Stimulated activated CD4-positive, alpha-beta T cell treated with anti-CD3 and anti-CD28 coated beads, Interleukin-4, amount 100 ng/mL, for 1 hour (primary cell): ENCODE data around the gene CACNA1F.

Experiments
- DNase-seq: peaks from one replicate; pipeline ENCODE4 v3.0.0-alpha.2; 2020

CACNA1F gene

GRCh38 chrX:49226946-49227345, 6.2 kb downstream of the CACNA1F start:
- DNase-seq = no peak

GRCh38 chrX:49225858-49226257, 7.3 kb downstream of the CACNA1F start:
- no peak for DNase-seq

GRCh38 chrX:49221868-49222267, 11.3 kb downstream of the CACNA1F start:
- no peak for DNase-seq

GRCh38 chrX:49220100-49220499, 13.0 kb downstream of the CACNA1F start:
- DNase-seq = no peak

GRCh38 chrX:49214996-49215526, 18.1 kb downstream of the CACNA1F start:
- no peak for DNase-seq

- no peak for DNase-seq
Observed at GRCh38 chrX:49214416-49214815, 18.7 kb downstream of the CACNA1F start.

- no peak for DNase-seq
Observed at GRCh38 chrX:49212861-49213260, 20.3 kb downstream of the CACNA1F start.

GRCh38 chrX:49212209-49212608, 20.9 kb downstream of the CACNA1F start:
- DNase-seq = no peak

GRCh38 chrX:49211074-49211473, 22.1 kb downstream of the CACNA1F start:
- DNase-seq = no peak

- no peak for DNase-seq
Observed at GRCh38 chrX:49210406-49210805, 22.7 kb downstream of the CACNA1F start.

- DNase-seq = no peak
Observed at GRCh38 chrX:49209434-49210251, 23.5 kb downstream of the CACNA1F start.

GRCh38 chrX:49208399-49208798, 24.7 kb downstream of the CACNA1F start:
- DNase-seq = no peak

GRCh38 chrX:49206543-49206942, 26.6 kb downstream of the CACNA1F start:
- no peak for DNase-seq

GRCh38 chrX:49205443-49205842, 27.7 kb downstream of the CACNA1F start:
- DNase-seq = no peak

- DNase-seq = no peak
Observed at GRCh38 chrX:49204709-49205108, 28.4 kb downstream of the CACNA1F start.

- DNase-seq = no peak
Observed at GRCh38 chrX:49204017-49204416, 29.1 kb downstream of the CACNA1F start.

- no peak for DNase-seq
Observed at GRCh38 chrX:49203536-49203935, 29.6 kb downstream of the CACNA1F start.

GRCh38 chrX:49202022-49202421, 31.1 kb downstream of the CACNA1F start:
- no peak for DNase-seq

- DNase-seq = peak; percentile 87
Observed at GRCh38 chrX:49199906-49200771, 33.0 kb downstream of the CACNA1F start, which contains the start of gene SYP. SYP (minus strand) TSS chrX:49200193; CDS start chrX:49200186, 7 bp downstream.

GRCh38 chrX:49199315-49199595, 33.9 kb downstream of the CACNA1F start:
- DNase-seq = no peak

- DNase-seq = no peak
Observed at GRCh38 chrX:49198540-49199314, 34.4 kb downstream of the CACNA1F start.

GRCh38 chrX:49197543-49198087, 35.5 kb downstream of the CACNA1F start:
- no peak for DNase-seq

- DNase-seq = no peak
Observed at GRCh38 chrX:49193542-49193964, 39.6 kb downstream of the CACNA1F start.
